ENCODE data around the gene BAD.

BAD gene

GRCh38 chr11:64227405-64227956, 57.0 kb downstream of the BAD start:
- Mint-ChIP-seq H3K36me3 (peaks cover 30 to 35% of the 10 kb centered on the region in 2 donors), H3K27me3 (no peaks in the 10 kb centered on the region), H3K9me3 (no peaks in the 10 kb centered on the region), H3K4me3 (peak overlapping the region; percentile 92 to 95), H3K27ac (peak overlapping the region; percentile 95), H3K4me1 (peaks cover 43 to 77% of the 10 kb centered on the region in 2 donors)
- ATAC-seq (replicated peaks) (no peak), DNase-seq (no peak)

- no peaks in the 10 kb centered on the region for H3K27me3 Mint-ChIP-seq
- peak; percentile 53 to 58 for ATAC-seq (replicated peaks)
- H3K4me1 Mint-ChIP-seq: peaks cover 34 to 68% of the 10 kb centered on the region in 2 donors
- DNase-seq: peak; percentile 81
- H3K4me3 Mint-ChIP-seq: peak overlapping the region; percentile 92 to 95
- H3K36me3 Mint-ChIP-seq: peaks cover 30 to 32% of the 10 kb centered on the region in 2 donors
- H3K27ac Mint-ChIP-seq: peak overlapping the region; percentile 95
- no peaks in the 10 kb centered on the region for H3K9me3 Mint-ChIP-seq
Observed at GRCh38 chr11:64226507-64227051, 57.9 kb downstream of the BAD start.

GRCh38 chr11:64225608-64226506, 58.6 kb downstream of the BAD start, which contains the start of the genes NUDT22 and TRPT1:
TSS of gene NUDT22 (plus strand) at chr11:64226274. CDS start at chr11:64226653, 379 bp downstream.
TSS of gene TRPT1 (minus strand) at chr11:64226186. CDS start at chr11:64225860, 326 bp downstream.
- H3K27me3 Mint-ChIP-seq: no peaks in the 10 kb centered on the region
- peak within 1 kb of the TSS; percentile 92 to 95 for H3K4me3 Mint-ChIP-seq
- H3K9me3 Mint-ChIP-seq: no peaks in the 10 kb centered on the region
- peak within 1 kb of the TSS; percentile 95 for H3K27ac Mint-ChIP-seq
- H3K4me1 Mint-ChIP-seq: peaks cover 31 to 67% of the 10 kb centered on the region in 2 donors
- peaks cover 36 to 37% of the 10 kb centered on the region in 2 donors for H3K36me3 Mint-ChIP-seq
- peak; percentile 87 for DNase-seq
- peak; percentile 62 to 66 for ATAC-seq (replicated peaks)

GRCh38 chr11:64224891-64225607, 59.4 kb downstream of the BAD start:
- Mint-ChIP-seq H3K9me3 (no peaks in the 10 kb centered on the region), H3K27me3 (no peaks in the 10 kb centered on the region), H3K4me3 (peak overlapping the region; percentile 92 to 95), H3K27ac (peak overlapping the region; percentile 95), H3K36me3 (peaks cover 38% of the 10 kb centered on the region in 2 donors), H3K4me1 (peaks cover 31 to 62% of the 10 kb centered on the region in 2 donors)
- no peak for DNase-seq
- ATAC-seq (replicated peaks): peak in 1 of 2 donors; percentile 1

- H3K9me3 Mint-ChIP-seq: no peaks in the 10 kb centered on the region
Observed at GRCh38 chr11:64224151-64224890, 60.1 kb downstream of the BAD start.

GRCh38 chr11:64223001-64223651, 61.3 kb downstream of the BAD start:
- Mint-ChIP-seq H3K4me3 (peak overlapping the region in 1 of 2 donors; percentile 43), H3K27ac (peak overlapping the region; percentile 59), H3K27me3 (no peaks in the 10 kb centered on the region), H3K9me3 (no peaks in the 10 kb centered on the region), H3K36me3 (peaks cover 42 to 45% of the 10 kb centered on the region in 2 donors), H3K4me1 (peaks cover 27 to 43% of the 10 kb centered on the region in 2 donors)
- DNase-seq (no peak), ATAC-seq (replicated peaks) (no peak)

More at GRCh38 chr11:64224151-64224890, 60.1 kb downstream of the BAD start:
- Mint-ChIP-seq H3K27ac (peak overlapping the region; percentile 95), H3K27me3 (no peaks in the 10 kb centered on the region), H3K4me1 (peaks cover 27 to 55% of the 10 kb centered on the region in 2 donors), H3K36me3 (peaks cover 36 to 39% of the 10 kb centered on the region in 2 donors), H3K4me3 (peak overlapping the region; percentile 92 to 95)
- no peak for ATAC-seq (replicated peaks)
- DNase-seq: no peak

- Mint-ChIP-seq H3K36me3 (peaks cover 43 to 46% of the 10 kb centered on the region in 2 donors), H3K27me3 (no peaks in the 10 kb centered on the region), H3K9me3 (no peaks in the 10 kb centered on the region), H3K4me3 (no peak overlapping the region), H3K4me1 (peaks cover 27 to 39% of the 10 kb centered on the region in 2 donors), H3K27ac (peak overlapping the region; percentile 59)
- no peak for ATAC-seq (replicated peaks)
- no peak for DNase-seq
Observed at GRCh38 chr11:64222651-64223000, 61.8 kb downstream of the BAD start.

- no peak overlapping the region for H3K4me3 Mint-ChIP-seq
- H3K27ac Mint-ChIP-seq: no peak overlapping the region
- H3K36me3 Mint-ChIP-seq: peaks cover 44 to 52% of the 10 kb centered on the region in 2 donors
- H3K4me1 Mint-ChIP-seq: peaks cover 19 to 30% of the 10 kb centered on the region in 2 donors
- DNase-seq (no peak), ATAC-seq (replicated peaks) (no peak)
- H3K9me3 Mint-ChIP-seq: no peaks in the 10 kb centered on the region
- no peaks in the 10 kb centered on the region for H3K27me3 Mint-ChIP-seq
Observed at GRCh38 chr11:64220798-64221197, 63.7 kb downstream of the BAD start.

- no peak for ATAC-seq (replicated peaks)
- H3K27ac Mint-ChIP-seq: no peak overlapping the region
- DNase-seq: no peak
- peaks cover 45 to 54% of the 10 kb centered on the region in 2 donors for H3K36me3 Mint-ChIP-seq
- H3K27me3 Mint-ChIP-seq: no peaks in the 10 kb centered on the region
- no peaks in the 10 kb centered on the region for H3K9me3 Mint-ChIP-seq
- H3K4me1 Mint-ChIP-seq: peaks cover 18 to 30% of the 10 kb centered on the region in 2 donors
- no peak overlapping the region for H3K4me3 Mint-ChIP-seq
Observed at GRCh38 chr11:64220271-64220670, 64.2 kb downstream of the BAD start.

Measured in stimulated activated naive B cell treated with anti-CD40 and anti-IgM and Interleukin-4, amounts not matched to agents 10 μg/mL and 1 μg/mL and 100 μg/mL, for 72 hours (primary cell).